Mesothelial cell of epicardium (in vitro differentiated cells): ENCODE measurements around the gene TMEM213. TPM values are rescaled to one million over a fixed set of nuclear protein-coding genes. Genes with fewer than 3 reads are reported as not detected.

ENCODE experiments used
- DNase-seq, 2 experiments: peaks; one replicate each; pipeline ENCODE4 v3.0.0; 2021; ENCODE audit warnings: low spot score in 2 of 2; ENCODE audit not compliant: unreplicated experiment in 2 of 2
- H3K27ac Mint-ChIP-seq: 2 replicates; pipeline ENCODE4 v1.8.0; 2021; ENCODE audit warnings: mixed read lengths
- H3K27me3 Mint-ChIP-seq: 2 replicates; pipeline ENCODE4 v1.8.0; 2021; ENCODE audit warnings: low read depth, mixed read lengths
- H3K36me3 Mint-ChIP-seq: 2 replicates; pipeline ENCODE4 v1.8.0; 2021; ENCODE audit warnings: mixed read lengths
- H3K4me1 Mint-ChIP-seq: 2 replicates; pipeline ENCODE4 v1.8.0; 2021; ENCODE audit warnings: mixed read lengths
- H3K4me3 Mint-ChIP-seq: 2 replicates; pipeline ENCODE4 v1.8.0; 2021; ENCODE audit warnings: mild to moderate bottlenecking, moderate library complexity, mixed read lengths
- H3K9me3 Mint-ChIP-seq: 2 replicates; pipeline ENCODE4 v1.8.0; 2021; ENCODE audit warnings: mixed read lengths
- CTCF ChIP-seq: fragments of 200-600 bp; sonication (generic); IDR thresholded peaks from one replicate; pipeline ENCODE4 v1.5.0; 2021; ENCODE audit warnings: antibody characterized with exemption; ENCODE audit not compliant: unreplicated experiment
- total RNA-seq: library from RNA; stranded (reverse); gene quantifications from 3 replicates; pipeline ENCODE4 v1.2.1, GENCODE V29; 2021

TMEM213 gene
- total RNA-seq, 1 donor from 2014 or later: not detected

GRCh38 chr7:138864667-138865066 lies 66.9 kb downstream of the TMEM213 start:
- no peak overlapping the region for H3K4me3 Mint-ChIP-seq

GRCh38 chr7:138865843-138866242 lies 68.0 kb downstream of the TMEM213 start:
- no peaks in the 10 kb centered on the region for H3K27me3 Mint-ChIP-seq
- no peak for TF ChIP-seq CTCF
- no peaks in the 10 kb centered on the region for H3K9me3 Mint-ChIP-seq
- H3K27ac Mint-ChIP-seq: no peak overlapping the region
- H3K4me3 Mint-ChIP-seq: no peak overlapping the region
- peaks cover 8% of the 10 kb centered on the region for H3K4me1 Mint-ChIP-seq
- H3K36me3 Mint-ChIP-seq: peaks cover 60% of the 10 kb centered on the region
- no peak for DNase-seq

More at GRCh38 chr7:138864667-138865066, 66.9 kb downstream of the TMEM213 start:
- Mint-ChIP-seq H3K4me1 (peaks cover 2% of the 10 kb centered on the region), H3K9me3 (no peaks in the 10 kb centered on the region), H3K27me3 (no peaks in the 10 kb centered on the region), H3K27ac (no peak overlapping the region), H3K36me3 (peaks cover 63% of the 10 kb centered on the region)
- TF ChIP-seq CTCF: no peak
- no peak for DNase-seq

GRCh38 chr7:138866353-138866752 lies 68.6 kb downstream of the TMEM213 start:
- no peak for DNase-seq
- Mint-ChIP-seq H3K4me3 (no peak overlapping the region), H3K27me3 (no peaks in the 10 kb centered on the region), H3K27ac (no peak overlapping the region), H3K4me1 (peaks cover 8% of the 10 kb centered on the region), H3K9me3 (no peaks in the 10 kb centered on the region), H3K36me3 (peaks cover 59% of the 10 kb centered on the region)
- TF ChIP-seq CTCF: no peak

- TF ChIP-seq CTCF: no peak
- H3K27me3 Mint-ChIP-seq: no peaks in the 10 kb centered on the region
- H3K9me3 Mint-ChIP-seq: no peaks in the 10 kb centered on the region
- H3K4me1 Mint-ChIP-seq: peaks cover 8% of the 10 kb centered on the region
- H3K27ac Mint-ChIP-seq: no peak overlapping the region
- no peak for DNase-seq
- H3K36me3 Mint-ChIP-seq: peaks cover 59% of the 10 kb centered on the region
- H3K4me3 Mint-ChIP-seq: no peak overlapping the region
These were observed 70.0 kb downstream of the TMEM213 start for GRCh38 chr7:138867744-138868143.

GRCh38 chr7:138868711-138869110 lies 70.9 kb downstream of the TMEM213 start:
- Mint-ChIP-seq H3K9me3 (no peaks in the 10 kb centered on the region), H3K27me3 (no peaks in the 10 kb centered on the region), H3K4me1 (peaks cover 14% of the 10 kb centered on the region), H3K27ac (peak overlapping the region; percentile 12), H3K36me3 (peaks cover 51% of the 10 kb centered on the region), H3K4me3 (no peak overlapping the region)
- TF ChIP-seq CTCF: no peak
- DNase-seq: no peak

- Mint-ChIP-seq H3K9me3 (no peaks in the 10 kb centered on the region), H3K4me3 (no peak overlapping the region), H3K36me3 (peaks cover 46% of the 10 kb centered on the region), H3K27me3 (no peaks in the 10 kb centered on the region), H3K27ac (no peak overlapping the region), H3K4me1 (peaks cover 14% of the 10 kb centered on the region)
- TF ChIP-seq CTCF: no peak
- no peak for DNase-seq
These were observed 71.6 kb downstream of the TMEM213 start for GRCh38 chr7:138869353-138869752.
